Tibial artery (tissue), 4 donors: ENCODE measurements around the gene PTGR1.

Experiments used
- DNase-seq, 2 donors: peaks; one replicate each; pipeline ENCODE4 v3.0.0-alpha.2; 2019
- H3K27ac ChIP-seq, 2 donors: fragments of 200-600 bp; sonication (generic) in 1 of 2; 1 replicate in 1 of 2; 2 replicates in 1 of 2; pipeline ENCODE4 v1.5.1; 2018 to 2019; ENCODE audit warnings: mild to moderate bottlenecking in 1 of 2
- H3K27me3 ChIP-seq, 2 donors: fragments of 200-600 bp; sonication (generic) in 1 of 2; one replicate each; pipeline versions ENCODE4 v1.5.1 to v1.6.0; 2016 to 2019
- H3K36me3 ChIP-seq, 3 donors: fragments of 200-600 bp; sonication (generic) in 2 of 3; one replicate each; pipeline ENCODE4 v1.5.1; 2016 to 2019; ENCODE audit warnings: mild to moderate bottlenecking in 2 of 3
- H3K4me1 ChIP-seq, 4 donors: fragments of 200-600 bp; sonication (generic) in 2 of 4; 1 replicate in 3 of 4; 2 replicates in 1 of 4; pipeline ENCODE4 v1.5.1; 2016 to 2019
- H3K4me3 ChIP-seq, 2 donors: fragments of 200-600 bp; sonication (generic) in 1 of 2; 1 replicate in 1 of 2; 2 replicates in 1 of 2; pipeline ENCODE4 v1.5.1; 2018 to 2019; ENCODE audit warnings: mild to moderate bottlenecking in 2 of 2
- H3K9me3 ChIP-seq, 3 donors: fragments of 200-600 bp; sonication (generic) in 1 of 3; one replicate each; pipeline ENCODE4 v1.5.1; 2016 to 2019
- intact Hi-C: fragments of 100-400 bp; cut with DNase I; formaldehyde crosslinking; loops from one replicate; pipeline ENCODE4 v1.15.0; 2023; ENCODE audit warnings: low total_unique reads
- TF ChIP-seq, protein P1 (sequence below), 2 experiments: fragments of 200-600 bp in 1 of 2; fragments of 450-650 bp in 1 of 2; IDR thresholded peaks; one replicate each; pipeline ENCODE4 v1.5.1; 2017 to 2019; ENCODE audit warnings: antibody characterized with exemption in 2 of 2, mild to moderate bottlenecking in 1 of 2, moderate library complexity in 1 of 2

The PTGR1 gene

DNA sequence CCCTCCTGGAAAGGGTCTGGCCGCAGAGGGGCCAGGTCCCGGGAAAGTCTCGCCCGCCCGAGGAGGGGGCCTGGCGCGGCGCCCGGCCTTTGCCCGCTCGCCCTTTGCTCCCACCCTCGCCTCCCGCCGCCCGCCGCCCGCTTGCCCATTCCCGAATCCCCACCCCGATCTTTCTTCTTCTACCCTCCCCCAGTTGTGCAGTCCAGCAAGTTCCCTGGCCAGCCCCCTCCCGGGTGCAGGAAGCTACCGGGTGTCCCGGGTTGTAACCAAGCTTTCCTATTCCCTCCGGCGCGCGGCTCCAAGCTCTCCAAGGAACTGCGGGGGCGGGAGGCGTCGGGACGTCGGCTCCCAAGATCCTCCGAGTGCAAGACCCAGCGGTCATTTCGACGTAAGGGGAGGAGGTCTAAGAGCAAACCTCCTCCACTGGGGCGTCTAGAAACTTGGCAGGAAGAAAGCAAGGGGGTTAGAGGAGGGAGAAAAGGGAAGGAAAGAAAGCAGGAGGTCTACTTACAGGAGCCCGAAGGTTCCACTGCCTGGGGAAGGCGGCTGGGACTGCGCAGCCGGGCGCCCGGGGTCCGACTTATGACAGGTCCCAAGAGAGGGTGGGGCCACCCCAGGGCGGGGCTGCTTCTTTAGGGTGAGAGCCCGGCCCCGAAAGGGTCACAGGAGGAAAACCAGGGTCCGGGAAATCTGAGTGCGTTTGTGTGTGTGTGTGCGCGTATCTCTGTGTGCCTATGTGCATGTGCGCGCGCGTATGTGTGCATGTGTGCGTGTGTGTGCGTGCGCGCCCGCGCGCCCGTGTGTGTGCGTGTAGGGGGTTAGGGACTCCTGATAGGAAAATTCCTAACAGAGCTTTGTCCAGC is at the start of gene PTGR1:
PTGR1 (minus strand) TSS at position 556 of the 863 bp plus-strand sequence. CDS start 2,225 bp downstream, outside the sequence.
- intact Hi-C loops = loop anchor here (1.0 to 5.0 kb wide), 2 partner anchors 62 to 473 kb away; partner anchors contain the start of gene GNG10
- no peaks in the 10 kb centered on the region for H3K27me3 ChIP-seq
- peaks cover 0 to 18% (median 5%) of the 10 kb centered on the region in 4 donors for H3K4me1 ChIP-seq
- no peaks in the 10 kb centered on the region for H3K9me3 ChIP-seq
- peak within 1 kb of the TSS; percentile 75 to 81 for H3K4me3 ChIP-seq
- peak; percentile 82 to 92 for DNase-seq
- peaks cover 0 to 12% (median 8%) of the 10 kb centered on the region in 3 donors for H3K36me3 ChIP-seq
- H3K27ac ChIP-seq = peak within 1 kb of the TSS; percentile 82
- TF ChIP-seq, protein P1, sequence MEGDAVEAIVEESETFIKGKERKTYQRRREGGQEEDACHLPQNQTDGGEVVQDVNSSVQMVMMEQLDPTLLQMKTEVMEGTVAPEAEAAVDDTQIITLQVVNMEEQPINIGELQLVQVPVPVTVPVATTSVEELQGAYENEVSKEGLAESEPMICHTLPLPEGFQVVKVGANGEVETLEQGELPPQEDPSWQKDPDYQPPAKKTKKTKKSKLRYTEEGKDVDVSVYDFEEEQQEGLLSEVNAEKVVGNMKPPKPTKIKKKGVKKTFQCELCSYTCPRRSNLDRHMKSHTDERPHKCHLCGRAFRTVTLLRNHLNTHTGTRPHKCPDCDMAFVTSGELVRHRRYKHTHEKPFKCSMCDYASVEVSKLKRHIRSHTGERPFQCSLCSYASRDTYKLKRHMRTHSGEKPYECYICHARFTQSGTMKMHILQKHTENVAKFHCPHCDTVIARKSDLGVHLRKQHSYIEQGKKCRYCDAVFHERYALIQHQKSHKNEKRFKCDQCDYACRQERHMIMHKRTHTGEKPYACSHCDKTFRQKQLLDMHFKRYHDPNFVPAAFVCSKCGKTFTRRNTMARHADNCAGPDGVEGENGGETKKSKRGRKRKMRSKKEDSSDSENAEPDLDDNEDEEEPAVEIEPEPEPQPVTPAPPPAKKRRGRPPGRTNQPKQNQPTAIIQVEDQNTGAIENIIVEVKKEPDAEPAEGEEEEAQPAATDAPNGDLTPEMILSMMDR (IDR thresholded peaks at IDR 0.05) = no peak

DNA sequence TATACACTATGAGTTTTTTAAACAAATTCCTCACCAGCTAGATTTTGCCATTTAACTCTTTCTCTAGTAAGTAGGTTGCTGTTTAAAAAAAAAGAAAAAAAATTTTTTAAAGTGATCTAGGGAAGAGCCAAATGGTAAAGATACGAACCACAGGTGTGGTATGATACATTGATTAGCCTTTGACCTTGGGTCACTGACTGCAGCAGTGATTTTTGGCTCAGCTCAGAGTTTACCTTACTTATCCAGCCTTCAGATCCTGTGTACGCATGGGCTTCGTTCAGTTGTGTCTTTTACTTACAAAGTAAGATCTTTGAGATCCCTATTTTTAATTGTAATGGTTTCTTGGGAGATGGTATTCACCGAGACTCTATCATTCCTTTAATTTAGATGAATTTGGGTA is 49.6 kb upstream of the PTGR1 start:
- Histone ChIP-seq H3K4me1 (peaks cover 0 to 3% (median 0%) of the 10 kb centered on the region in 4 donors), H3K27ac (no peak overlapping the region), H3K36me3 (peaks cover 0 to 32% (median 6%) of the 10 kb centered on the region in 3 donors), H3K27me3 (no peaks in the 10 kb centered on the region), H3K4me3 (no peak overlapping the region), H3K9me3 (no peaks in the 10 kb centered on the region)
- no peak for DNase-seq
- intact Hi-C loops = no loop called here
- TF ChIP-seq, protein P1 (IDR thresholded peaks at IDR 0.05) = no peak

DNA sequence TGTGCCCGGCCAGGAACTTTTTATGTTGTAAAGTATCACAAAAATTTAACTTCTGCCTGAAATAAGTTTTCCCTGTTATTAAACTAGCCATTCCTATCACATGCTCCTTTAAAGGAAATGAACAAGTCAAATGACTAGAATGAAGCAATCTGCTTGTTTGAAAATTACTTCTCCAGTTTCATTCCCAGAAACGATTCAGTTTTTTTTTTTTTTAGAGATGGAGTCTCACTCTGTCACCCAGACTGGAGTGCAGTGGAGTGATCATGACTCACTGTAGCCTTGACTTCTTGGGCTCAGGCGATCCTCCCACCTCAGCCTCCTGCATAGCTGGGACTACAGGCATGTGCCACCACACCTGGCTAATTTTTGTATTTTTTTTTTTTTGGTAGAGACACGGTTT is 48.6 kb upstream of the PTGR1 start:
- Histone ChIP-seq H3K9me3 (no peaks in the 10 kb centered on the region), H3K27ac (no peak overlapping the region), H3K4me1 (peaks cover 0 to 3% (median 0%) of the 10 kb centered on the region in 4 donors), H3K27me3 (no peaks in the 10 kb centered on the region), H3K36me3 (peaks cover 0 to 25% (median 6%) of the 10 kb centered on the region in 3 donors), H3K4me3 (no peak overlapping the region)
- intact Hi-C loops = no loop called here
- TF ChIP-seq, protein P1 (IDR thresholded peaks at IDR 0.05) = no peak
- DNase-seq = no peak

DNA sequence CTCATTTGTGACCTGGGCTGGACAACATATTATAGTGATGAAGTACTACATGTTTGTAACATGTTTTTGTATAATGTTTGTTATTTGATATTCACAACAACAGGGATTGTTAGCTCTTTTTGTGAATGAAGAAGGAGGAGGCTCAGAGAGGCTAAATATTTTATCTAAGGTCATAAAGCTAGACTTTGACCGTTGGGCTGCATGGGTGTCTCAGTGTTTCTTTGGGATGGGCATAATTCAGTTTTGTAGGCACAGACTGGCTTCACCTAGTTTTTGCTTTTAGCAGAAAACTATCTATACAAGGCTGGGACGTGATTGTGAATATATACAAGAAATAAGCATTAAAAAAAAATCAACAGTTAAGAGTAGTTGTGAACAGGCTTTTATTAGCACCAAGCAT is 47.0 kb upstream of the PTGR1 start:
- DNase-seq = no peak
- no peaks in the 10 kb centered on the region for H3K9me3 ChIP-seq
- no peak overlapping the region for H3K27ac ChIP-seq
- intact Hi-C loops = no loop called here
- H3K36me3 ChIP-seq = peaks cover 0 to 25% (median 6%) of the 10 kb centered on the region in 3 donors
- peaks cover 0 to 3% (median 0%) of the 10 kb centered on the region in 4 donors for H3K4me1 ChIP-seq
- TF ChIP-seq, protein P1 (IDR thresholded peaks at IDR 0.05) = no peak
- H3K27me3 ChIP-seq = no peaks in the 10 kb centered on the region
- no peak overlapping the region for H3K4me3 ChIP-seq

DNA sequence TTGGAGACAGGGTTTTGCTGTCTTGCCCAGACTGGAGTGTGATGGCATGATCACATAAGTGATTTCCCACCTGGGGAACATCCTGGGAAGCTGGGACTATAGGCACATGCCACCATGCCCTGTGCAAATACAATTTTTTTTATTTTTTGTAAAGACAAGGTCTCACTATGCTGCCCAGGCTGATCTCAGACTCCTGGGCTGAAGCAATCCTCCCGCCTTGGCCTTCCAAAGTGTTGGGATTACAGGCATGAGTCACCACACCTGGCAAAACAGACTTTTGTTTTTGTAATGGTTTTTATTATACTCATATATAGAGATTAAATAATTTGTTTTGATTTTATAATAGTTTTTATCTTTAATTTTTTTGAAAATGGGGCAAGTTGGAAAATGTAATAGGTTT is 46.4 kb upstream of the PTGR1 start:
- intact Hi-C loops = no loop called here
- no peak overlapping the region for H3K27ac ChIP-seq
- peaks cover 0 to 3% (median 0%) of the 10 kb centered on the region in 4 donors for H3K4me1 ChIP-seq
- DNase-seq = no peak
- H3K4me3 ChIP-seq = no peak overlapping the region
- H3K27me3 ChIP-seq = no peaks in the 10 kb centered on the region
- TF ChIP-seq, protein P1 (IDR thresholded peaks at IDR 0.05) = no peak
- H3K9me3 ChIP-seq = no peaks in the 10 kb centered on the region
- H3K36me3 ChIP-seq = peaks cover 0 to 25% (median 6%) of the 10 kb centered on the region in 3 donors
